Spleen (tissue), 11 donors: ENCODE measurements around the gene HDAC7. TPM values are rescaled to one million over a fixed set of nuclear protein-coding genes. Genes with fewer than 3 reads are reported as not detected.
A peak's percentile ranks its signal among the peaks of the same experiment; 100 is the strongest.

Experiments
- DNase-seq: peaks from one replicate; pipeline ENCODE4 v3.0.0-alpha.2; 2020
- H3K27ac ChIP-seq, 8 donors: fragments of 200-600 bp; sonication (generic) in 7 of 8; 1 replicate in 4 of 8; 2 replicates in 4 of 8; pipeline versions ENCODE4 v1.5.0 to v1.8.0; 2016 to 2021; ENCODE audit warnings: inconsistent platforms in 4 of 8, mild to moderate bottlenecking in 4 of 8, moderate library complexity in 1 of 8
- H3K27me3 ChIP-seq, 7 donors: fragments of 200-600 bp; sonication (generic) in 6 of 7; replicated peaks in 1 of 7; 1 replicate in 4 of 7; 2 replicates in 3 of 7; pipeline versions ENCODE4 v1.5.0 to v1.8.0; 2016 to 2021; ENCODE audit warnings: inconsistent platforms in 3 of 7, mild to moderate bottlenecking in 1 of 7
- H3K36me3 ChIP-seq, 6 donors: fragments of 200-600 bp; sonication (generic) in 5 of 6; 1 replicate in 4 of 6; 2 replicates in 2 of 6; pipeline versions ENCODE4 v1.5.0 to v1.8.0; 2016 to 2021; ENCODE audit warnings: inconsistent platforms in 2 of 6
- H3K4me1 ChIP-seq, 6 donors: fragments of 200-600 bp; sonication (generic) in 5 of 6; 1 replicate in 3 of 6; 2 replicates in 3 of 6; pipeline versions ENCODE4 v1.5.0 to v1.8.0; 2016 to 2021; ENCODE audit warnings: inconsistent platforms in 3 of 6
- H3K4me3 ChIP-seq, 8 donors: fragments of 200-600 bp; sonication (generic) in 7 of 8; 1 replicate in 4 of 8; 2 replicates in 4 of 8; pipeline versions ENCODE4 v1.5.0 to v1.8.0; 2016 to 2021; ENCODE audit warnings: inconsistent platforms in 4 of 8, mild to moderate bottlenecking in 4 of 8, moderate library complexity in 2 of 8
- H3K9me3 ChIP-seq, 8 donors: fragments of 200-600 bp; sonication (generic) in 7 of 8; 1 replicate in 4 of 8; 2 replicates in 4 of 8; pipeline versions ENCODE4 v1.5.0 to v1.8.0; 2016 to 2021; ENCODE audit warnings: inconsistent platforms in 4 of 8
- POLR2A ChIP-seq, 3 donors: fragments of 450-650 bp; IDR thresholded peaks; one replicate each; pipeline ENCODE4 v1.5.1; 2017; ENCODE audit warnings: antibody characterized with exemption in 3 of 3, mild to moderate bottlenecking in 1 of 3
- POLR2AphosphoS5 ChIP-seq, 3 donors: sonication (generic); formaldehyde crosslinking; IDR thresholded peaks; one replicate each; pipeline ENCODE4 v1.5.1; 2017; ENCODE audit warnings: antibody characterized with exemption in 3 of 3
- WGBS, 5 donors: extraction: QIAGEN DNeasy Blood & Tissue Kit in 3 of 5; methylation state at CpG; one replicate each; pipeline versions ENCODE4 v1.1.5 to v1.1.7; 2013 to 2018; 5-methylcytosine and 5-hydroxymethylcytosine counted together
- intact Hi-C: fragments of 100-400 bp; cut with DNase I; formaldehyde crosslinking; loops from one replicate; pipeline ENCODE4 v1.15.0; 2023; ENCODE audit warnings: low total_unique reads
- polyA plus RNA-seq, 3 donors: library from polyadenylated mRNA; stranded (reverse); fragments of 200-250 nt; gene quantifications; one replicate each; pipeline ENCODE4 v1.2.1, GENCODE V29; 2013
- total RNA-seq, 7 donors: library from RNA; depleted of rRNA in 3 of 7; stranded (reverse); fragments of >200 nt in 3 of 7; fragmentation: NEBNext Ultra II Directional in 4 of 7; extraction: Animal tissue kit (Norgen Biotek cat#: 25700) in 4 of 7; gene quantifications; one replicate each; pipeline versions ENCODE4 v1.1.0 to v1.2.1, GENCODE V29; 2016 to 2021
- TF ChIP-seq, protein P1 (sequence below), 11 experiments: fragments of 200-600 bp in 7 of 11; fragments of 450-650 bp in 4 of 11; sonication (generic) in 4 of 11; IDR thresholded peaks in 8 of 11; conservative IDR thresholded peaks in 3 of 11; 1 replicate in 7 of 11; 2 replicates in 4 of 11; pipeline versions ENCODE4 v1.4.0 to v1.8.0; 2016 to 2021; ENCODE audit warnings: antibody characterized with exemption in 11 of 11, inconsistent platforms in 4 of 11, mild to moderate bottlenecking in 1 of 11
- donor health status: healthy with polysubstance abuse.
- donor health status: DM: no; HTN: no; CAD: no; lungs with moderate emphysema.
- donor health status: DM: no; HTN: no; CAD: no.
- donor health status: Bipolar disorder and iron deficiency.
- donor health status: healthy.
- donor health status: DM: no; HTN: no; CAD: no.
- donor health status: DM: yes; HTN: yes; CAD: no.

The HDAC7 gene
- total and polyA plus RNA-seq, 10 donors = 39.6 to 158 (median 101) TPM

GRCh38 chr12:47785887-47786661, 33.6 kb downstream of the HDAC7 start:
- Histone ChIP-seq H3K27me3 (no peaks in the 10 kb centered on the region), H3K4me1 (peaks cover 0 to 23% (median 3%) of the 10 kb centered on the region in 6 donors), H3K27ac (peak overlapping the region in 6 of 8 donors; percentile 6 to 61 (median 27)), H3K9me3 (no peaks in the 10 kb centered on the region), H3K36me3 (peaks cover 16 to 100% (median 94%) of the 10 kb centered on the region in 6 donors), H3K4me3 (no peak overlapping the region)
- intact Hi-C loops = no loop called here
- no peak for DNase-seq
- 75 to 87% (median 85%) methylated on average over 11 of the region's 11 CpGs for WGBS, 5 donors
- TF ChIP-seq, protein P1, sequence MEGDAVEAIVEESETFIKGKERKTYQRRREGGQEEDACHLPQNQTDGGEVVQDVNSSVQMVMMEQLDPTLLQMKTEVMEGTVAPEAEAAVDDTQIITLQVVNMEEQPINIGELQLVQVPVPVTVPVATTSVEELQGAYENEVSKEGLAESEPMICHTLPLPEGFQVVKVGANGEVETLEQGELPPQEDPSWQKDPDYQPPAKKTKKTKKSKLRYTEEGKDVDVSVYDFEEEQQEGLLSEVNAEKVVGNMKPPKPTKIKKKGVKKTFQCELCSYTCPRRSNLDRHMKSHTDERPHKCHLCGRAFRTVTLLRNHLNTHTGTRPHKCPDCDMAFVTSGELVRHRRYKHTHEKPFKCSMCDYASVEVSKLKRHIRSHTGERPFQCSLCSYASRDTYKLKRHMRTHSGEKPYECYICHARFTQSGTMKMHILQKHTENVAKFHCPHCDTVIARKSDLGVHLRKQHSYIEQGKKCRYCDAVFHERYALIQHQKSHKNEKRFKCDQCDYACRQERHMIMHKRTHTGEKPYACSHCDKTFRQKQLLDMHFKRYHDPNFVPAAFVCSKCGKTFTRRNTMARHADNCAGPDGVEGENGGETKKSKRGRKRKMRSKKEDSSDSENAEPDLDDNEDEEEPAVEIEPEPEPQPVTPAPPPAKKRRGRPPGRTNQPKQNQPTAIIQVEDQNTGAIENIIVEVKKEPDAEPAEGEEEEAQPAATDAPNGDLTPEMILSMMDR (IDR thresholded peaks at IDR 0.05 in 8 of 11, conservative IDR thresholded peaks at IDR 0.05 in 3 of 11) = no peak
- TF ChIP-seq POLR2A (IDR thresholded peaks at IDR 0.05) = no peak
- peak in 1 of 3 donors; percentile 49 for TF ChIP-seq POLR2AphosphoS5 (IDR thresholded peaks at IDR 0.05)

- no peaks in the 10 kb centered on the region for H3K27me3 ChIP-seq
- H3K4me1 ChIP-seq = peaks cover 0 to 20% (median 7%) of the 10 kb centered on the region in 6 donors
- intact Hi-C loops = no loop called here
- WGBS, 5 donors = 86 to 96% (median 90%) methylated on average over 14 to 15 of the region's 15 CpGs
- no peaks in the 10 kb centered on the region for H3K9me3 ChIP-seq
- H3K27ac ChIP-seq = peak overlapping the region in 5 of 8 donors; percentile 6 to 61 (median 25)
- DNase-seq = peak; percentile 67
- no peak overlapping the region for H3K4me3 ChIP-seq
- peaks cover 16 to 100% (median 87%) of the 10 kb centered on the region in 6 donors for H3K36me3 ChIP-seq
- TF ChIP-seq POLR2A (IDR thresholded peaks at IDR 0.05) (no peak), POLR2AphosphoS5 (IDR thresholded peaks at IDR 0.05) (peak in 1 of 3 donors; percentile 25)
- TF ChIP-seq, protein P1 (IDR thresholded peaks at IDR 0.05 in 8 of 11, conservative IDR thresholded peaks at IDR 0.05 in 3 of 11) = no peak
These were observed 34.4 kb downstream of the HDAC7 start for GRCh38 chr12:47785036-47785886.

- 85 to 96% (median 88%) methylated on average over 10 to 20 of the region's 20 CpGs for WGBS, 5 donors
- peak overlapping the region in 1 of 8 donors; percentile 51 for H3K27ac ChIP-seq
- peak; percentile 67 for DNase-seq
These were observed 35.6 kb downstream of the HDAC7 start for GRCh38 chr12:47783821-47784819.

More at GRCh38 chr12:47783821-47784819, 35.6 kb downstream of the HDAC7 start:
- Histone ChIP-seq H3K36me3 (peaks cover 10 to 93% (median 75%) of the 10 kb centered on the region in 6 donors), H3K4me1 (peaks cover 4 to 31% (median 17%) of the 10 kb centered on the region in 6 donors), H3K4me3 (no peak overlapping the region), H3K27me3 (no peaks in the 10 kb centered on the region), H3K9me3 (no peaks in the 10 kb centered on the region)
- intact Hi-C loops = no loop called here
- TF ChIP-seq POLR2AphosphoS5 (IDR thresholded peaks at IDR 0.05) (peak in 2 of 3 donors; percentile 24 to 66), POLR2A (IDR thresholded peaks at IDR 0.05) (no peak)
- TF ChIP-seq, protein P1 (IDR thresholded peaks at IDR 0.05 in 8 of 11, conservative IDR thresholded peaks at IDR 0.05 in 3 of 11) = no peak
